CD4-positive, alpha-beta T cell treated with Interleukin-2 at 100 ng/mL for 4 hours (primary cell): Measurements from ENCODE around the gene PFKFB4.
A peak's percentile ranks its signal among the peaks of the same experiment; 100 is the strongest.
"Not testable (repeated sequence)": the region's sequence is repeated elsewhere in the genome, so short reads cannot be mapped to it uniquely, and the experiment has no call there.

Source experiments
- DNase-seq: peaks from one replicate; pipeline ENCODE4 v3.0.0-alpha.2; 2020; ENCODE audit warnings: low spot score

The PFKFB4 gene

GRCh38 chr3:48558493-48559134 is 2.0 kb upstream of the PFKFB4 start:
- peak; percentile 2 for DNase-seq

- DNase-seq, result no peak
Observed at GRCh38 chr3:48555949-48556795, 431 bp downstream of the PFKFB4 start.

GRCh38 chr3:48555231-48555948 is 1.2 kb downstream of the PFKFB4 start:
- no peak for DNase-seq

DNA sequence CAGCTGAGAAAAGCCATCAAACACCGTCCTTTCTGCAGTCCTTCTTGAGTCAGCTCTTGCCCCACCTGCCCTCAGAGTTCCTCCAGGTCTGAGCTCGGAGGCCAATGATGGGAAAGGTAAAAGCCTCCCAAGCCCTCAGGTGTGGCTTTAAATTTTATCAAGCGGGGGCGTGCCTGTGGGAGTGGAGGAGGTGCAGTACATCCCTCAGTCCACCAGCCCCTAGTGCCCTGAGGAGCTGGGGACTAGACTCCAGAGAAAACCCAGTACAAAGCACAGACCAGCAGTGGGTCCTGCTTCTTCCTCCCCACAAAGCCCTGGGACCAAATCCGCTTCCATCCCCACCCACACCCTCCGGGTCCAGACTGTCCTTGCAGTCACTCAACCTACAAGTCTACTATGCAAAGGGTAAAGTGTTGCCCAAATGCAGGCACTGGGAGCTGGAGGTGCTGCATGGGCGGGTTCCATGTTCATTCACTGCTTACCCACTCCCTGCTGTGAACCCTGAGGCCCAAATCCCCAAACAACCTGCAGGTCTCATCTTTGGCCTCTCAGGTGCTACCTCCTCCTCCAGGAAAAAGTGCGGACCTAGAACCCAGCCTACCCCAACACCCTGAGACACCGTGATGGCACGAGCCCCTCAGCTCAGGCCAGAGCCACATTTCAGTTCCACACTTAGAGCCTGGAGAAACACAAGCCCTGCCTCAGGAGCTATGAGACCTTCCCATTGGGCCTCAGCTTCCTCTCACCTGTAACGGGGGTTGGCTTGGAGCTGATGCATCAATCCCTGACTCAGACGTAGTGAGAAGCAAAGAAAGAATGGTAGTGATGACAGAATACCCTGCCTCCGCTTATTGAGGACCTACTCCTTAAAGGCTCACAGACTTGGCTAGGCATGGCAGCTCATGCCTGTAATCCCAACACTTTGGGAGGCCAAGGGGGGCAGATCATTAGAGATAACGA is 2.4 kb downstream of the PFKFB4 start:
- no peak for DNase-seq

DNA sequence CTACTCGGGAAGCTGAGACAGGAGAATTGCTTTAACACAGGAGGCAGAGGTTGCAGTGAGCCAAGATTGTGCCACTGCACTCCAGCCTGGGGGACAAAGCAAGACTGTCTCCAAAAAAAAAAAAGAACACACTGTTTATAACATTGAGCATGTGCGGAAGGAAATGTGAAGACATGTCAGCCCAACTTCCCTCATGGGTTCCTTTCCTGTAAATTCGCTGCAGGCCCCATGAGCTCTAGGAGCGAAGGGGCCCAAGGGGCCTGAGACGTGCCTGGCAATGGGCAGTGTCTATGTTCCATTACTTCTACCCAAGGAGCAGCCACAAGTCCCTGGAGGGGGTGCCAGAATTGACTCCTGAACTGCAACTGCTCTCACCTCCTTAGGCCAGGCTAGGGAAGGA is 3.2 kb downstream of the PFKFB4 start:
- DNase-seq, result no peak

GRCh38 chr3:48552111-48552951 is 4.3 kb downstream of the PFKFB4 start:
- DNase-seq, result no peak

DNA sequence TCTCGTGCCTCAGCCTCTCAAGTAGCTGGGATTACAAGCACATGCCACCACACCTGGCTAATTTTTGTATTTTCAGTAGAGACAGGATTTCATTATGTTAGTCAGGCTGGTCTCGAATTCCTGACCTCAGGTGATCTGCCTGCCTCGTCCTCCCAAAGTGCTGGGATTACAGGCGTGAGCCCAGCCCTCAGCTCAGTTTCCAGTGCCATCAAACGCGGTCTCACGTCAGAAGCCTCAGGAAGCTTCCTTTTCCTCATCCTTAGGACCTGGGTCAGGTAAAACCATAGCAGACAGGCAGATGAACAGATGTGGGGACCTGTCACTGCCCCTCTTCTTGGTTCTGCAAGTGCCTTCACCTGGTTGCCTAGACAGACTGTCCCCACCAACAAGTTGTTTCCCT is 5.0 kb downstream of the PFKFB4 start:
- not testable (repeated sequence) for DNase-seq

DNA sequence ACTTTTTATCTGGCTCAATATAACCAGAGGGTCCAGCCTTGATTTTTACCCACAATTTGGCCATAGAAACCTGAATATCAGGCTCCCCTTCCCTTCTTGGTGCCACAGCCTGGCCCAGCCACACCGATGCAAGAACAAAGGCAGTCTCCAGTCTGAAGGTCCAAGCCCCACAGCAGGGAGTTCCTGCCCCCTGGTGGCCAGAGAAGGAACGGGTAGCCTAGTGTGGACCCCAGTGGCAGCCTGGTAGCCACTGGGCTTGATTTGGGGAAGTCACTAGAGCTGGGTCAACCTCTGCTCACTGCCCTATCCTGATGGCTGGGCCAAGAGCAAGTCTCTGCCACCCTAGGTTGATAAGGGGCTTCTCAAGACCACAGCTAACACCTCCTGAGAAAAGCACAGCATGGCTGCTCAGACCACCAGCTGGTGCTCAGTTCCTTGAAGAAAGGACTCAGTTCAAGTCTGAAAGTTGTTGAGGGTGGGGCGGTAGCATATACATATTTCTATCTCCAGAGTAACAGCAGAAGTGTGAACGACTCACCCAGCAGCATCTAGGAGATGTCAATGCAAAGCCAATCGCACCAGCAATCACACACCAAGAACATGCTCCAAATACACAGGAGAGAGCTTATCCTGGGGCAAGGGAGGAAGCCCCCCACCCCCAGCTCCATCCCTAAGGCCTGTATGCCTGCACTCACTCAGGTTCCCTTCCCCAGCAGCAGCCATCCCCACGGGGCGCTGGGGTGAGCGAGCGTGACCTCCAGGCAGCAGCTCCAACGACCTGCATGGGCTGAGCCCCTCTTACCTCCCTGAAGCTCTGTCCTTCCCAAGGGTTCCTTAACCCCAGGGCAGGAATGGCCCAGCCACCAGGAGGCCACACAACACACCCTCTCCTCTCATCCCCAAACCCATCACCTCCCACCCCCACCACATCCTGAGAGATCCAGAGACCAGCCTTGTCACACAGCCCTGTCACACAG is 7.6 kb downstream of the PFKFB4 start:
- DNase-seq, result peak; percentile 86

GRCh38 chr3:48548126-48548525 is 8.5 kb downstream of the PFKFB4 start:
- DNase-seq, result no peak

DNA sequence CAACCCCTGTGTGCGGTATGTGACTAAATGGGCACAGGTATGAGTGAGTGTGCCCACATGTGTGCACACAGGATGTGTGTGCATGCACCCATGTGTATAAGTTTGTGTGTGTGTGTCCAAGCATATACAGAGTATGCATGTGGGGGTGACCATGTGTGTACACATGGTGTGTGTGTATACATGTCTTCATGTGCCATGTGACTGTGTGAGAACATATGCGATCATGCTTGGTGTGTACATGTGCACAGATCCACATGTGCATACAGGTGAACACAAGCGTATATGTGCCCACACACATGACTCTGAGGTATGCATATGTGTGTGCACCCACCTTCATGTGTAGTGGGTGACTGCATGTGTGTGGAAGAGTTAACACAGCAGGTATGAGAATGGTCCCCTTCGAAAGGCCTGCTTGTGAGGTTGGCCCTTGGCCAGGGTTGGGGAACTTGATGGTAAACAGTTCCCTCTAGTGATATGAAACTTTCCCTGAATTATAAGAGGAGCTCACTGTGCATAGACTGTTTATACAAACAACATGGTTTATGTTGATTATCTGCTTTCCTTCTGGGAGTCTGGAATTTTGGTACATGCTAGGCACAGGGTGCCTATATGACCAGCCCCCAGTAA is 10.3 kb downstream of the PFKFB4 start:
- peak; percentile 15 for DNase-seq

- DNase-seq, result no peak
Observed at GRCh38 chr3:48544141-48544540, 12.5 kb downstream of the PFKFB4 start.

- no peak for DNase-seq
Observed at GRCh38 chr3:48543271-48543866, 13.2 kb downstream of the PFKFB4 start.

GRCh38 chr3:48538451-48538850 is 18.2 kb downstream of the PFKFB4 start:
- DNase-seq, result no peak

GRCh38 chr3:48536785-48537184 is 19.8 kb downstream of the PFKFB4 start:
- no peak for DNase-seq

- no peak for DNase-seq
Observed at GRCh38 chr3:48536116-48536515, 20.5 kb downstream of the PFKFB4 start.

DNA sequence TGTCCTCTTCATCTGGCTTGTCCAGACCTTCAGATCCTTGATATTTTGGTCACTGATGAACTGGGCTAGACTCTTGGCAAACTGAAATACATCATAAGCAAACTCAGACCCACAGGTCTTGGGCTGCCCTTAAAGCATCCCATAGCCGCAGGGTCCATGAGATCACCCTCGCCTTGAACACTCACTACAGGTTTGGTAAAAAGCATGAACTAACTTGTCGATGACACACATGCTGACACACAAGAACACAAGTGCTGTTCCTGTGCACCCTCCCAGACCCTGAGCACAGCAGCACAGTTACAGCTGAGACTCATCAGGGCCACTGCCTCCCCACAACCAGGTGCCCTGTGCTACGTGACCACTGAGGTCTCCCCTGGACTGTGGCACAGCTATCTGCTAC is 21.0 kb downstream of the PFKFB4 start:
- no peak for DNase-seq

- no peak for DNase-seq
Observed at GRCh38 chr3:48532977-48533337, 23.6 kb downstream of the PFKFB4 start.

DNA sequence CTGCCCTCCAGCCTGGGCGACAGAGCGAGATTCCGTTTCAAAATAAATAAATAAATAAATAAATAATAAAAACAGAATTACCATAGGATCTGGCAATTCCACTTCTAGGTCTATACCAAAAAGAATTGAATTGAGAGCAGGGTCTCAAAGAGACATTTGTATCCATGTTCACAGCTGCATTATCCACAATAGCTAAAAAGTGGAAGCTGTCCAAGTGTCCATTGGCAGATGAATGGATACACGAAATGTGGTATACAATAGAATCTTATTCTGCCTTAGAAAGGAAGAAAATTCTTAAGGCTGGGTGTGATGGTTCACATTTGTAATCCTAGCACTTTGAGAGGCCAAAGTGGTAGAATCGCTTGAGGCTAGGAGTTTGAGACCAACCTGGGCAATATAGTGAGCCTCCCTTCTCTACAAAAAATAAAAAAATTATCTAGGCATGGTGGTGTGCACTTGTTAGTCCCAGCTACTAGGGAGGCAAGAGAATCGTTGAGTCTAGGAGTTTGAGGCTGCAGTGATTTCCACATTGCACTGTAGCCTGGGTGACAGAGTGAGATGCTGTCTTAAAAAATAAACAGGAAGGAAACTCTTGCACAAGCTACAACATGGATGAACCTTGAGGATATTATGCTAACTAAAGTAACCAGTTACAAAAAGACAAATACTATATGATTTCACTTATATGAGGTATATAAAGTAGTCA is 24.2 kb downstream of the PFKFB4 start:
- DNase-seq, result no peak
